NB4 (cell line): ENCODE results near the gene NIFK.
"Not testable (repeated sequence)": the region's sequence is repeated elsewhere in the genome, so short reads cannot be mapped to it uniquely, and the experiment has no call there.

ENCODE experiments used
- DNase-seq: peaks from one replicate; pipeline ENCODE4 v3.0.0; 2010; ENCODE audit warnings: low read depth
- H3K4me3 ChIP-seq: one replicate; pipeline ENCODE4 v1.5.1; 2011; ENCODE audit warnings: mild to moderate bottlenecking, low read depth, low read length, moderate library complexity
- MYC ChIP-seq: IDR thresholded peaks from 2 replicates; pipeline ENCODE4 v1.6.1; 2011; ENCODE audit warnings: low read depth, low read length
- POLR2A ChIP-seq: IDR thresholded peaks from 2 replicates; pipeline ENCODE4 v1.6.1; 2011; ENCODE audit warnings: mild to moderate bottlenecking; ENCODE audit not compliant: insufficient read length; ENCODE audit errors: extremely low read depth
- TF ChIP-seq, protein P1 (sequence below): IDR thresholded peaks from 2 replicates; pipeline ENCODE4 v1.6.1; 2011; ENCODE audit warnings: low read depth, low read length
- TF ChIP-seq, protein P2 (sequence below): IDR thresholded peaks from one replicate; pipeline ENCODE4 v1.5.1; 2012; ENCODE audit warnings: low read depth, low read length

NIFK gene

DNA sequence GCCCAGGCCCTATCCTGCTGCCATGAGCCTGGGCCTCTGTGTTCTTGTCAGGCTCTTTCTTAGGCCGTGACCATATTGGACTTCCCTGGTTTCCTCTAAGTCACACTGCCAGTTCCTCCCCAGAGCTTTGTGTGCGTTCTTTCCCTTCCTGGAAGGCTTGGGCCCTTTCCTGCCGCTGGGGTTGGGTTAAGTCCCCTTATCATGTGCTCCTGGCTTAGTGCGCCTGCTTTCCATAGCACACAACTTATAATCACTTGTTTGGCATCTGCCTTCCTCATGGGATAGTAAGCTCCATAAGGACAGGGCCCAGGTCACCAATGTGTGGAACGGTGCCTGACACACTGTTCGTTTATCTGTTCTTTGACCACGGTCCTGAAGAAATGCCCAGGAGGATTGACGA is 31.3 kb downstream of the NIFK start:
- TF ChIP-seq MYC (no peak), POLR2A (no peak)
- TF ChIP-seq, protein P1, sequence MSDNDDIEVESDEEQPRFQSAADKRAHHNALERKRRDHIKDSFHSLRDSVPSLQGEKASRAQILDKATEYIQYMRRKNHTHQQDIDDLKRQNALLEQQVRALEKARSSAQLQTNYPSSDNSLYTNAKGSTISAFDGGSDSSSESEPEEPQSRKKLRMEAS = no peak
- TF ChIP-seq, protein P2, sequence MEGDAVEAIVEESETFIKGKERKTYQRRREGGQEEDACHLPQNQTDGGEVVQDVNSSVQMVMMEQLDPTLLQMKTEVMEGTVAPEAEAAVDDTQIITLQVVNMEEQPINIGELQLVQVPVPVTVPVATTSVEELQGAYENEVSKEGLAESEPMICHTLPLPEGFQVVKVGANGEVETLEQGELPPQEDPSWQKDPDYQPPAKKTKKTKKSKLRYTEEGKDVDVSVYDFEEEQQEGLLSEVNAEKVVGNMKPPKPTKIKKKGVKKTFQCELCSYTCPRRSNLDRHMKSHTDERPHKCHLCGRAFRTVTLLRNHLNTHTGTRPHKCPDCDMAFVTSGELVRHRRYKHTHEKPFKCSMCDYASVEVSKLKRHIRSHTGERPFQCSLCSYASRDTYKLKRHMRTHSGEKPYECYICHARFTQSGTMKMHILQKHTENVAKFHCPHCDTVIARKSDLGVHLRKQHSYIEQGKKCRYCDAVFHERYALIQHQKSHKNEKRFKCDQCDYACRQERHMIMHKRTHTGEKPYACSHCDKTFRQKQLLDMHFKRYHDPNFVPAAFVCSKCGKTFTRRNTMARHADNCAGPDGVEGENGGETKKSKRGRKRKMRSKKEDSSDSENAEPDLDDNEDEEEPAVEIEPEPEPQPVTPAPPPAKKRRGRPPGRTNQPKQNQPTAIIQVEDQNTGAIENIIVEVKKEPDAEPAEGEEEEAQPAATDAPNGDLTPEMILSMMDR = no peak
- DNase-seq = no peak
- no peak overlapping the region for H3K4me3 ChIP-seq

- peak; percentile 35 for DNase-seq
- not testable (repeated sequence) for H3K4me3 ChIP-seq
These were observed 34.9 kb downstream of the NIFK start for GRCh38 chr2:121701761-121702160.

DNA sequence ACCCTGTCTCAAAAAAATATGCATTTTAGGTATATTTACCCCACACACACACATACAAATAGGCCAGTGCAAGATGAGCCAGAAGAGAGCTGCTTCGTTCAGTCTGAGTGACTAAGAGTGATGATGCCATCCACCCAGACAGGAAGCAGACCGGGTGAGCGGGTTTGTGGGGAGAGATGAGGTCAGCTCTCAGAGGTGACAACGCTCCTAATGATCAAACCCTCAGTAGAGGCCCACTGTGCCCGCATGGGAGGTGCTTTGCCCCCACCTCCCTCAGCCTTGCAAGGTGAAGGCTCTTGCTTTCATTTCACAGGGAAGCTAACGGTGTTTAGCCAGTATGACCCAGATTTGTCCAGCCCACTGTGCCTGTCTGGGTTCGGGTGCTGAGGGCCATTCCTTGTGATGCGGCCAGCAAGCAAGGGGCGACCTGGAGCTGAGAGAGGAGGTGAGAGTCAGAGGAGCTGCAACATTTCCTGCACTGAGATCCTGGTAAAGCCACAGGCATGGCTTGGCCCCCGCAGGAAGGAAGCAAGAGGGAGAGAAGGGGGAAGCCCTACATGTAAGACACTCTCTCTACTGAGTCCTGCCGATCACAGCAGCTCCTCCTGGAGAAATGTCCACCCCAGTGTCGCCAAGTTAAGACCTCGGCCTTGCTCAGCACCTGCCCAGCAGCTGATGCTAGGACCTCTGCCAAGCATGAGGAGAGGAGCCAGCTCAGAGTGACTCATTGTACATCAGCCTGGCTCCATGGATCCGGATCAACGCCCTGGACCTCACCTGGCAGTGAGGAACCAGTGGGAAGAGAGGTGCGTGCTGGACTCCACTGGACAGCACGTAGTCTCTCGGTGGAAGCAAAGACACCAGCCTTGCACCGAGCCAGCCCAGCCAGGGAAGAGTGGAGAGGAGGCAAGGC is 37.0 kb downstream of the NIFK start:
- peak; percentile 96 for DNase-seq
- no peak for TF ChIP-seq POLR2A
- TF ChIP-seq, protein P2 = no peak
- TF ChIP-seq MYC = peak; percentile 33; the same call in 1 of the 2 replicates
- TF ChIP-seq, protein P1 = peak; percentile 46
- peak overlapping the region; percentile 30 for H3K4me3 ChIP-seq

- TF ChIP-seq, protein P2 = no peak
- TF ChIP-seq, protein P1 = no peak
- no peak for TF ChIP-seq POLR2A
- no peak for TF ChIP-seq MYC
- DNase-seq = peak; percentile 62
- no peak overlapping the region for H3K4me3 ChIP-seq
These were observed 38.3 kb downstream of the NIFK start for GRCh38 chr2:121698318-121698930.

DNA sequence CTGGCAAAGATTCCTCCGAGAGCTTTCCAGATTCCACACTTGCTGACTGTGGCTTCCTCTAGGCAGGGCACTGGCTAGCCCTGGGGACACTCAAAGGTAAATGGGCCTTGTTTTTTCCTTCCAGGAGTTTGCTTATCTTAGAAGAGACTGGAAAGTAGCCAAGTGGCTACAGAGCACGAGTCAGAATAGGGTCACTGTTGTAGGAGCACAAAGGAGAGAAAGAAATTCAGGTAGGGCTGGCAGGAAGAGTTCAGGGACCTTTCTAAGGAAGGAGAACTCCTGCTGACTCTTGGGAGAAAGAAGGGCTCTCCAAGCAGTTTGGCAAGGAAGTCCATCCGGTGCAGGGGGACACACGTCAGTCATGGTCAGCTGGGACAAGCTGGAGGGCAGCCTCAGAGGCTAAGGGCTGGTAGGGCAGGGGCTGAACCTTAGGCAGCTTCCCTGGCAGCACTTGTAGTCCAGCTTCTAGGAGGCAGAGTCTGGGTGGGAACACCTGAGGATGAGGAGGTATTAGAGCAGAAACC is 39.5 kb downstream of the NIFK start:
- DNase-seq = no peak
- H3K4me3 ChIP-seq = no peak overlapping the region
- TF ChIP-seq POLR2A (no peak), MYC (no peak)
- TF ChIP-seq, protein P1 = no peak
- TF ChIP-seq, protein P2 = no peak

- TF ChIP-seq MYC (no peak), POLR2A (no peak)
- TF ChIP-seq, protein P2 = no peak
- TF ChIP-seq, protein P1 = no peak
- no peak for DNase-seq
- H3K4me3 ChIP-seq = no peak overlapping the region
These were observed 40.2 kb downstream of the NIFK start for GRCh38 chr2:121696410-121696930.
